Left lung (tissue), 10 donors: ENCODE data around the gene SRSF9. TPM values are rescaled to one million over a fixed set of nuclear protein-coding genes. Genes with fewer than 3 reads are reported as not detected.
"Not testable (repeated sequence)": the region's sequence is repeated elsewhere in the genome, so short reads cannot be mapped to it uniquely, and the experiment has no call there.

Experiments
- ATAC-seq: fragments of 200-7000 bp; cut with Tn5 transposase; one replicate; pipeline ENCODE4 v1.9.1; 2020; ENCODE audit warnings: moderate library complexity
- DNase-seq, 4 donors: peaks; one replicate each; pipeline ENCODE4 v3.0.0-alpha.2; 2013 to 2020
- H3K27ac ChIP-seq, 2 donors: fragments of 200-600 bp; sonication (generic) in 1 of 2; one replicate each; pipeline versions ENCODE4 v1.5.0 to v1.8.0; 2020 to 2021
- H3K27me3 ChIP-seq, 2 donors: fragments of 200-600 bp; sonication (generic) in 1 of 2; one replicate each; pipeline versions ENCODE4 v1.5.0 to v1.8.0; 2020 to 2021
- H3K36me3 ChIP-seq, 2 donors: fragments of 200-600 bp; sonication (generic) in 1 of 2; one replicate each; pipeline versions ENCODE4 v1.5.0 to v1.8.0; 2020 to 2021
- H3K4me1 ChIP-seq, 2 donors: fragments of 200-600 bp; one replicate each; pipeline ENCODE4 v1.8.0; 2021
- H3K4me3 ChIP-seq, 2 donors: fragments of 200-600 bp; sonication (generic) in 1 of 2; one replicate each; pipeline versions ENCODE4 v1.5.0 to v1.8.0; 2020 to 2021; ENCODE audit warnings: mild to moderate bottlenecking in 1 of 2
- H3K9me3 ChIP-seq, 2 donors: fragments of 200-600 bp; sonication (generic) in 1 of 2; one replicate each; pipeline versions ENCODE4 v1.5.0 to v1.8.0; 2020 to 2021
- CTCF ChIP-seq, 2 donors: fragments of 200-600 bp; sonication (generic) in 1 of 2; IDR thresholded peaks; one replicate each; pipeline versions ENCODE4 v1.5.0 to v1.8.0; 2021; ENCODE audit warnings: antibody characterized with exemption in 2 of 2
- intact Hi-C, 2 donors: fragments of 100-400 bp; cut with DNase I; formaldehyde crosslinking; loops; one replicate each; pipeline versions ENCODE4 v1.11.2 to v1.14.2; 2022
- polyA plus RNA-seq, 6 donors: library from polyadenylated mRNA; unstranded; fragments of 120-200 nt; gene quantifications; one replicate each; pipeline ENCODE4 v1.2.1, GENCODE V29; 2013; ENCODE audit not compliant: insufficient read length in 6 of 6
- total RNA-seq, 2 donors: library from RNA; stranded (reverse); fragmentation: NEBNext Ultra II Directional; extraction: Animal tissue kit (Norgen Biotek cat#: 25700); gene quantifications; one replicate each; pipeline ENCODE4 v1.2.1, GENCODE V29; 2021
- donor health status: DM: no; HTN: yes; CAD: no.
- donor health status: DM: no; HTN: no; CAD: no.

The SRSF9 gene
- total and polyA plus RNA-seq, 8 donors = 120 to 225 (median 197) TPM

DNA sequence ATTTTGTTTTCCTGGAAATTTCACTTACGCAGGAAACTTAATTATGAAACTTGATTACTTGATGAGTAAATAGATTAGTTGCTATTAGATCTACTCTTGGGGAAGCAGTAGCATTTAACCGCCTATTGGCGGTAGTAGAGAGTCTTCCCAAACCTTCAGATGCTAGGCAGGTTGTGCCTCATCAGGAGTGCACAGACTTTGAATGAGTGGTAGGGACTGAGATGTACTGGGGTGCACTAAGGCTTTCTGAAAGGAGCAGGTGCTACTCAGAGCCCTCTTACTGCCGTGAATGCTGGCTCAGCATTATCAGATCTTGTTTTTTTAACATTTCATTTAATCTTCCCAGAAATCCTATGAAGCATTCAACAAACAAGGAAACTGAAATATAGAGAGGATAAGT lies 15.6 kb downstream of the SRSF9 start:
- no peak overlapping the region for H3K4me3 ChIP-seq
- peak; percentile 69 for ATAC-seq
- no peak for DNase-seq
- H3K9me3 ChIP-seq = no peaks in the 10 kb centered on the region
- peaks cover 0 to 3% of the 10 kb centered on the region in 2 donors for H3K4me1 ChIP-seq
- peak; percentile 42 to 43 for TF ChIP-seq CTCF (IDR thresholded peaks at IDR 0.05)
- no peak overlapping the region for H3K27ac ChIP-seq
- intact Hi-C loops = no loop called here
- peaks cover 0 to 77% of the 10 kb centered on the region in 2 donors for H3K36me3 ChIP-seq
- no peaks in the 10 kb centered on the region for H3K27me3 ChIP-seq

DNA sequence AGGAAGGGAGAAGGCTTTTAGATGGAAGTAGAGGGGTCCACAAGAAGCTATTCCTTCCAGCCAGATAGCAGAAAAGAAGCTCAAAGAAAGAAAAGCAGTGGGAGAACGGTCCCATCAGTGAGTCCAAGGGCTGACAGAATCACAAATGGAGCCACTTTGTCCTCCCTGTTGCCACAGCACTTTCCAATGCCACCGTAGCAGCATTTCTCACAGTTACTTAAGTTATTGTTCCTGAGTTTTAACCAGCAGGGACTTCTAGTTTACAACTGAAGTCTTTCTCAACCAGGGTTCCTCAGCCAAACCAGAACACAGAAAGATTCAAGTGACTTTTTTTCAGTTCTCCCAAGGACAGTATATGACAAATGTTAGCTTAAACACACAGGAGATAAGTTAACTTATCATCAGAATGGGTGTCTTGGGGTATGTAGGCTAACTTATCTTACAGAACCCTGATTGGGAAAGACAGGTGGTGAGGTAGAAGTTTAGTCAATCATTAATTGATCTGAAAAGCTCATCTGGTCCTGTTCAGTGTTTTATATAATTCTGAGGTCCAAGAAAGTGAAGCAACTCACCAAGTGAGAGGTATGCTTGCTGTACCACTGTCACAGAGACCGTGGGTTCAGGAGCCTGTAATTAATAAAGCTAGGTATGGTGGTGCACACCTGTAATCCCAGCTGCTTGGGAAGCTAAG lies 16.3 kb downstream of the SRSF9 start:
- H3K4me3 ChIP-seq = no peak overlapping the region
- H3K9me3 ChIP-seq = no peaks in the 10 kb centered on the region
- no peak overlapping the region for H3K27ac ChIP-seq
- intact Hi-C loops = no loop called here
- DNase-seq (no peak), ATAC-seq (no peak)
- H3K36me3 ChIP-seq = peaks cover 0 to 71% of the 10 kb centered on the region in 2 donors
- no peak for TF ChIP-seq CTCF (IDR thresholded peaks at IDR 0.05)
- no peaks in the 10 kb centered on the region for H3K27me3 ChIP-seq
- peaks cover 0 to 9% of the 10 kb centered on the region in 2 donors for H3K4me1 ChIP-seq

- H3K27me3 ChIP-seq, H3K27ac ChIP-seq, intact Hi-C loops, H3K9me3 ChIP-seq, ATAC-seq, H3K4me3 ChIP-seq, DNase-seq: not testable (repeated sequence)
- Histone ChIP-seq H3K36me3 (peaks cover 0 to 64% of the 10 kb centered on the region in 2 donors), H3K4me1 (peaks cover 3 to 16% of the 10 kb centered on the region in 2 donors)
Observed at GRCh38 chr12:120452524-120452923, 17.0 kb downstream of the SRSF9 start.

GRCh38 chr12:120447992-120448391 lies 21.6 kb downstream of the SRSF9 start:
- H3K4me1 ChIP-seq = peaks cover 14 to 40% of the 10 kb centered on the region in 2 donors
- H3K36me3 ChIP-seq = peaks cover 0 to 47% of the 10 kb centered on the region in 2 donors
- no peaks in the 10 kb centered on the region for H3K9me3 ChIP-seq
- no peaks in the 10 kb centered on the region for H3K27me3 ChIP-seq
- DNase-seq = no peak
- intact Hi-C loops = no loop called here
- no peak for TF ChIP-seq CTCF (IDR thresholded peaks at IDR 0.05)
- H3K4me3 ChIP-seq = no peak overlapping the region
- no peak overlapping the region for H3K27ac ChIP-seq
- ATAC-seq = no peak

DNA sequence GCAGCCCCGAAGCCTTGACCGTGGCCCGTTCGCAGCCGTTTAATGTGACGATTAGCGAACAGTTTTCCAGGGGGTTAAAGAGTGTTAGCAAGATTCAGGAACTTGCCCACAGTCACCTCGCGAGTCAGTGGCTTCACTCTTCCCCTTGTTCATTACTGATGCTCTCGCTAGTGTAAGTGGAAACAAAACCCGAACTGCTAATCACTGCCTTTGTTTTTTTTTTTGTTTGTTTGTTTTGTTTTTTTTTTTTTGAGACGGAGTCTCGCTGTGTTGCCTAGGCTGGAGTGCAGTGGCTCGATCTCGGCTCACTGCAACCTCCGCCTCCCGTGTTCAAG lies 22.7 kb downstream of the SRSF9 start:
- H3K9me3 ChIP-seq, ATAC-seq, intact Hi-C loops, H3K27me3 ChIP-seq, DNase-seq: not testable (repeated sequence)
- peak overlapping the region; percentile 88 to 99 for H3K4me3 ChIP-seq
- H3K4me1 ChIP-seq = peaks cover 14 to 40% of the 10 kb centered on the region in 2 donors
- H3K36me3 ChIP-seq = peaks cover 0 to 49% of the 10 kb centered on the region in 2 donors
- peak overlapping the region; percentile 81 to 90 for H3K27ac ChIP-seq

- H3K27ac ChIP-seq = peak within 1 kb of the TSS; percentile 81 to 90
- peak; percentile 98 for ATAC-seq
- intact Hi-C loops = no loop called here
- H3K4me3 ChIP-seq = peak within 1 kb of the TSS; percentile 88 to 99
- H3K27me3 ChIP-seq = no peaks in the 10 kb centered on the region
- no peaks in the 10 kb centered on the region for H3K9me3 ChIP-seq
- H3K36me3 ChIP-seq = peaks cover 0 to 53% of the 10 kb centered on the region in 2 donors
- peak; percentile 83 to 95 (median 88) for DNase-seq
- TF ChIP-seq CTCF (IDR thresholded peaks at IDR 0.05) = no peak
- H3K4me1 ChIP-seq = peaks cover 14 to 40% of the 10 kb centered on the region in 2 donors
Observed at GRCh38 chr12:120445911-120446843, 23.4 kb downstream of the SRSF9 start, which contains the start of the genes GATC and TRIAP1. Gene GATC (plus strand): TSS chr12:120446444. CDS start chr12:120446481, 37 bp downstream. Gene TRIAP1 (minus strand): TSS chr12:120446384. CDS start chr12:120446372, 12 bp downstream.
